ENCODE results near the gene MTARC2. TPM values are rescaled to one million over a fixed set of nuclear protein-coding genes. Genes with fewer than 3 reads are reported as not detected.

The MTARC2 gene
- total RNA-seq, 1 experiment from 2014 or later = 16.5 TPM

GRCh38 chr1:220776254-220776653, 28.1 kb downstream of the MTARC2 start:
- Histone ChIP-seq H3K4me3 (ENCODE audit: low read depth, low read length) (no peak overlapping the region), H3K9me3 (no peaks in the 10 kb centered on the region), H3K36me3 (ENCODE audit: control insufficient read depth, insufficient read depth, low read length) (no peaks in the 10 kb centered on the region), H3K27me3 (replicated peaks; ENCODE audit: control insufficient read depth, insufficient read depth, low read length) (no peaks in the 10 kb centered on the region), H3K4me1 (no peaks in the 10 kb centered on the region)
- no TSS peak for BruUV-seq (replicated peaks)
- no peak for TF ChIP-seq CTCF (IDR thresholded peaks at IDR 0.05; ENCODE audit: insufficient read depth in 1 of 2, low read depth in 1 of 2, low read length in 1 of 2, severe bottlenecking in 1 of 2, unreplicated experiment in 1 of 2)
- Mint-ChIP-seq H3K27ac (ENCODE audit: unreplicated experiment) (no peak overlapping the region), H3K36me3 (ENCODE audit: insufficient read depth, unreplicated experiment) (peaks cover 6% of the 10 kb centered on the region), H3K4me1 (ENCODE audit: low read depth, unreplicated experiment) (no peaks in the 10 kb centered on the region), H3K27me3 (ENCODE audit: insufficient read depth, unreplicated experiment) (no peaks in the 10 kb centered on the region), H3K9me3 (ENCODE audit: unreplicated experiment) (no peaks in the 10 kb centered on the region), H3K4me3 (ENCODE audit: unreplicated experiment) (no peak overlapping the region)
- CTCF ChIA-PET = interaction anchor here (0.6 to 1.8 kb wide), 17 partner anchors 9 to 495 kb away, joined by 3 to 15 read pairs (median 4); partner anchors contain the start of genes C1orf115, MTARC1 and MTARC2
- POLR2A ChIA-PET = interaction anchor here (0.8 kb wide), 1 partner anchor 10 kb away, joined by 5 read pairs; the partner anchor contains the start of gene MTARC1
- no peak for DNase-seq
- intact Hi-C loops (cut with micrococcal nuclease; ENCODE audit: unreplicated experiment) = loop anchor here (1.0 to 10.0 kb wide), 8 partner anchors 27 to 561 kb away; partner anchors contain the start of gene C1orf115

GRCh38 chr1:220776720-220777326, 28.7 kb downstream of the MTARC2 start:
- Mint-ChIP-seq H3K27ac (ENCODE audit: unreplicated experiment) (no peak overlapping the region), H3K4me1 (ENCODE audit: low read depth, unreplicated experiment) (no peaks in the 10 kb centered on the region), H3K36me3 (ENCODE audit: insufficient read depth, unreplicated experiment) (peaks cover 6% of the 10 kb centered on the region), H3K4me3 (ENCODE audit: unreplicated experiment) (no peak overlapping the region), H3K9me3 (ENCODE audit: unreplicated experiment) (no peaks in the 10 kb centered on the region), H3K27me3 (ENCODE audit: insufficient read depth, unreplicated experiment) (no peaks in the 10 kb centered on the region)
- Histone ChIP-seq H3K4me1 (no peaks in the 10 kb centered on the region), H3K4me3 (ENCODE audit: low read depth, low read length) (no peak overlapping the region), H3K9me3 (no peaks in the 10 kb centered on the region), H3K36me3 (ENCODE audit: control insufficient read depth, insufficient read depth, low read length) (no peaks in the 10 kb centered on the region), H3K27me3 (replicated peaks; ENCODE audit: control insufficient read depth, insufficient read depth, low read length) (no peaks in the 10 kb centered on the region)
- no TSS peak for BruUV-seq (replicated peaks)
- CTCF ChIA-PET = interaction anchor here (0.6 to 1.8 kb wide), 16 partner anchors 10 to 496 kb away, joined by 3 to 15 read pairs (median 4); partner anchors contain the start of genes C1orf115, MTARC1 and MTARC2
- intact Hi-C loops (cut with micrococcal nuclease; ENCODE audit: unreplicated experiment) = loop anchor here (1.0 to 10.0 kb wide), 8 partner anchors 26 to 562 kb away; partner anchors contain the start of gene C1orf115
- POLR2A ChIA-PET = interaction anchor here (0.6 to 0.8 kb wide), 2 partner anchors 10 to 29 kb away, joined by 3 to 5 read pairs; partner anchors contain the start of genes MTARC1 and MTARC2
- peak; percentile 96 to 97 for TF ChIP-seq CTCF (IDR thresholded peaks at IDR 0.05; ENCODE audit: insufficient read depth in 1 of 2, low read depth in 1 of 2, low read length in 1 of 2, severe bottlenecking in 1 of 2, unreplicated experiment in 1 of 2)
- DNase-seq = peak; percentile 80 to 89

- DNase-seq = no peak
- intact Hi-C loops (cut with micrococcal nuclease; ENCODE audit: unreplicated experiment) = no loop called here
Measured at GRCh38 chr1:220783453-220783852, 35.3 kb downstream of the MTARC2 start.

More at GRCh38 chr1:220783453-220783852, 35.3 kb downstream of the MTARC2 start:
- no peak overlapping the region for H3K4me3 ChIP-seq (ENCODE audit: low read depth, low read length)
- Mint-ChIP-seq H3K27me3 (ENCODE audit: insufficient read depth, unreplicated experiment) (no peaks in the 10 kb centered on the region), H3K4me3 (ENCODE audit: unreplicated experiment) (no peak overlapping the region), H3K9me3 (ENCODE audit: unreplicated experiment) (no peaks in the 10 kb centered on the region), H3K36me3 (ENCODE audit: insufficient read depth, unreplicated experiment) (peaks cover 29% of the 10 kb centered on the region), H3K27ac (ENCODE audit: unreplicated experiment) (no peak overlapping the region), H3K4me1 (ENCODE audit: low read depth, unreplicated experiment) (peaks cover 20% of the 10 kb centered on the region)
- H3K36me3 ChIP-seq (ENCODE audit: control insufficient read depth, insufficient read depth, low read length) = no peaks in the 10 kb centered on the region; the same call in 1 of the 2 replicates
- no TSS peak for BruUV-seq (replicated peaks)
- H3K9me3 ChIP-seq = no peaks in the 10 kb centered on the region
- no peaks in the 10 kb centered on the region for H3K27me3 ChIP-seq (replicated peaks; ENCODE audit: control insufficient read depth, insufficient read depth, low read length)
- ChIA-PET POLR2A (no interaction called here), CTCF (no interaction called here)
- no peak for TF ChIP-seq CTCF (IDR thresholded peaks at IDR 0.05; ENCODE audit: insufficient read depth in 1 of 2, low read depth in 1 of 2, low read length in 1 of 2, severe bottlenecking in 1 of 2, unreplicated experiment in 1 of 2)
- H3K4me1 ChIP-seq = peaks cover 33% of the 10 kb centered on the region

Measured in Caco-2 (cell line).